Posterior cingulate gyrus (tissue), 11 donors: ENCODE measurements around the gene MEI1.
A peak's percentile ranks its signal among the peaks of the same experiment; 100 is the strongest.

Experiments used
- DNase-seq, 10 donors: peaks; one replicate each; pipeline versions ENCODE4 v3.0.0 to v3.0.0-alpha.2; 2020 to 2021; ENCODE audit warnings: mixed read lengths in 3 of 10
- intact Hi-C: fragments of 100-400 bp; cut with DNase I; formaldehyde crosslinking; loops from one replicate; pipeline ENCODE4 v1.15.1; 2023

Gene MEI1

GRCh38 chr22:41777749-41778425, 78.6 kb downstream of the MEI1 start:
- intact Hi-C loops: no loop called here
- no peak for DNase-seq

GRCh38 chr22:41779929-41780505, 80.7 kb downstream of the MEI1 start:
- no peak for DNase-seq
- intact Hi-C loops: no loop called here

DNA sequence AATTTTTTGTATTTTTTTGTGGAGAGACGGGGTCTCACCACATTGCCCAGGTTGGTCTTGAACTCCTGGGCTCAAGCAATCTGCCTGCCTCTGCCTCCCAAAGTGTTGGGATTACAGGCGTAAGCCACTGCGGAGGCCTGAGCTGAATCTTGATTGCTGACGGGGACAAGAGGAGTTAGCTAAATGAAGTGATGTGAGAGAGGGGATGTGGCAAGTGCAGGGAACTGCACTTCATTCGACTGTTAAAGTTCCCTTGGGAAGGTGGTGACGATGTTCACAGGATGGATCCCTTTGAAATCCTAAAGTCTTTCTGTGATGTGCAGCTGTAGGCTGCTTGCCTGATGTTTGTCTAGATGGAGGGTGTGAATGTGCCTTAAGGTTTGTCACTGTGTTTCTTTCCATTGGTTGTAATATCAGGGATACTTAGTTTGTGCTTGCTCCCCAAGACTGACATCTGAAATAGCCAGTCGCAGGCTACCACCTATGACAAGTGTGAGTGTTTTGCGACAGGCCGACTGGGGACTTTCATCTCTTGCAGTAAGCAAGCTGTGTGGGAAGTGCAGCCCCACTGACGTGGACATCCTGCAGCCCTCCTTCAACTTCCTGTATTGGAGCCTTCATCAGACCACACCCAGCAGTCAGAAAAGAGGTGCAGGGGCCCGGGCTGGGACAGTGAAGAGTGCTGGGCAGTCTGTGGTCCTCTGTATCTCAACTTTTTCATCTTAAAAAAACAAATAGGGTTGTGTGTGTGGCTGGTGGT, 81.6 kb downstream of the MEI1 start:
- DNase-seq: peak in 5 of 10 donors; percentile 10 to 87 (median 33)
- intact Hi-C loops: no loop called here

DNA sequence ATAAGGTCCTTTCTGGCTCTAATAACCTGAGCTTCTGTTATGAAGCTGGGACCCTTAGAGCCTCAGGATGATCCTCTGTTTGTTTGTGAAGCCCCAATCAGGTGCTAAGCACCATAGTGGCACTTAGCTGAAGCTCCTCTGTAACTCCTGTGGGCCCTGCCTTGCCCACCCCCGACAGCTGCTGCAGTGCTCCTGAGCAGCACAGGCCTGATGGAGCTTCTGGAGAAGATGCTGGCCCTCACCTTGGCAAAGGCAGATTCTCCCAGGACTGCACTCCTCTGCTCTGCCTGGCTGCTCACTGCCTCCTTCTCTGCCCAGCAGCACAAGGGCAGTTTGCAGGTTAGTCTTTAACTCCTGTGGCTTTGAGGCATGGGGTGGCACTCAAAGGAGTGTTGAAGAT, 82.2 kb downstream of the MEI1 start:
- intact Hi-C loops: no loop called here
- no peak for DNase-seq

GRCh38 chr22:41782316-41782715, 83.0 kb downstream of the MEI1 start:
- intact Hi-C loops: no loop called here
- DNase-seq: peak in 1 of 10 donors; percentile 3

DNA sequence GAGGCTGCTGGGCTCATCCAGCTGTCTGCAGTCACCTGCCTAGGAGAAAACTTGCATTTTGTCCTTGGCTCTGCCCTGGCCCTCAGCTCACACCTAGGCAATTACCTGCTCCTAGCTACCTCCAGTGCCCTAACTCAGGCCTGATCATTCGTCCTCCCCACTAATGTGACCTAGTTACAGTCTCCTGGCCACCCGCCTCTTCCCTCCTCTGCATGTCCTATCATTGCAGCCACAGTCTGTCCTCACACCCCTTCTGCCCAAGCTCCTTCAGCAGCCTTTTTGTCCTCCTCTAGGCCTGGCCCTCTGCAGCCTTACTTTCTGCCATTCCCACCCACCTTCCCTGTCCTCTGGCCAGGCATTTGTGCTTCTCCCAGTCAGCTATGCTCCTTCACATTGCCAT, 83.4 kb downstream of the MEI1 start:
- intact Hi-C loops: no loop called here
- peak in 1 of 10 donors; percentile 33 for DNase-seq

DNA sequence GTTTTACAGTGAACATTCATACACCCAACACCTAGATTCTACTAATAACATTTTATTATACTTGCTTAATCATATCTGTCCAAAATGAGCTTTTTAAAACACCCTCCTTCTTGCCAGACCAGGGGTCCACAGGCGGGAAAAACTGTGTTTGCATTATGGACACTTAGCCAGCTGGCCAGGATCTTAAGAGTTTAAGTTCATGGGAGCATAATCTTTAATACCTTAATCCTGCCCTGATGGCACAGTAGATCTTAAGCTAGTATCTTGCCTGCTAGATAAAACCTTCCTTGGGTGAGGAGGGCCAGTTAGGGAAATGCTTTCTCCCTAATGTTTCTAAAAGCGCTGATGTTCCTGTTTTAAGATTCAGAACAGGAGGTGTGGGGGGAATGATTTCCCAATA, 88.0 kb downstream of the MEI1 start:
- intact Hi-C loops: no loop called here
- peak in 1 of 10 donors; percentile 5 for DNase-seq

GRCh38 chr22:41793871-41794270, 94.6 kb downstream of the MEI1 start:
- intact Hi-C loops: no loop called here
- DNase-seq: no peak

DNA sequence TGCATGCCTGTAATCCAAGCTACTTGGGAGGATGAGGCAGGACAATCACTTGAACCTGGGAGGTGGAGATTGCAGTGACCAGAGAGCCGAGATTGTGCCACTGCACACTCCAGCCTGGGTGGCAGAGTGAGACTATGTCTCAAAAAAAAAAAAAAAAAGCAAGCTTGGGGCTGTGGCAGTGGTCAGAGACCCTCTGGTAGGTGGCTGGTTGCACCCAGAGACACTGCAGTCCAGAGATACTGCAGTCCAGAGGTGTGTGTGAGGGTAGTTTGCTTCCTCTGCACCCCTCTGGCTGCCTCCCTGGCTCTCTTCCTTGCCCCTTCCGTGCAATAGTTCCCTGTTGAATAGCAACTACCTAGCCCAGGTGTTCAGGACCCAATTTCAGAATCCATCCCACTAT, 99.4 kb downstream of the MEI1 start:
- intact Hi-C loops: no loop called here
- DNase-seq: peak in 1 of 10 donors; percentile 5

DNA sequence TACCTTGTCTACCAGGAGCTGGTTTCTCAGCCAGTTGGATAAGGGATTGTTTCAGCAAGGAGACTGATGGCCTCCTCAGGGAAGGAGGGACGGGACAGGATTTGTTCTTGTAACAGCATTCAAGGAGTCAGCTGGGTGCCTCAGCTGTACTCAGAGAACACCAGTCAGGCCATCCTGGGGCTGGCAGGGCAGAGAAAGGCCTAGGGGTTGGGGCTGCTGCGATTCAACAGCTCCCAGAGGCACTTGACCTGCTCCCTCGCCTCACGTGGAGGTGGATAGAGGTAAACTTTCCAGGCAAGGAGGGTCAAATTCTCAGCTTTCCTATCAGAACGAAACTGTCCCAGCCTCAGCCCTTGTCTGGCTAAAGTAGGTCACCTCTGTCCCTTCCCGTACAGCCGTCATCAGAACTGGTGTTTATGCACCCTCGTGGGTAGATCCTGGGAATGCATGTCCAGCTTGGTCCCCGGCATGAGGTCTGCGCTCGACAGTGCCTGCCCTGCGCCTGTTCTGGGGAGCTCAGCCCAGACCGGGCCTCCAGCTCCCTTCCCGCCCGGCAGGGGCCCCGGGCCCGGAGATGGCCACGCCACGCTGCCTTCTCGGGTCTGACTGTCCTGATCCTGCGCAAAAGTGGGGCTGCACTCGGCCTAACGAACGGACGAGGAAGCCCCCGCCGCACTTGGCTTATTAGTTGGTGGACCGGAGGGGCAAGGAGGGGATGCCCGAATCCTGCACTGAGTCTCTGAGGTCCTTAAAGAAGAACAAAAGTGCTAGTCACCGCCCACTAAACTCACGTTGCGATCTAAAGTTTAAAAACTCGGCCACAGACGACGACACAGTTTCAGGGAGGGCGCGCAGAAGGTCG, 100.4 kb downstream of the MEI1 start:
- DNase-seq: peak in 8 of 10 donors; percentile 20 to 88 (median 33)
- intact Hi-C loops: loop anchor here (2.0 to 10.0 kb wide), 2 partner anchors 35 to 105 kb away; partner anchors contain the start of gene MEI1

DNA sequence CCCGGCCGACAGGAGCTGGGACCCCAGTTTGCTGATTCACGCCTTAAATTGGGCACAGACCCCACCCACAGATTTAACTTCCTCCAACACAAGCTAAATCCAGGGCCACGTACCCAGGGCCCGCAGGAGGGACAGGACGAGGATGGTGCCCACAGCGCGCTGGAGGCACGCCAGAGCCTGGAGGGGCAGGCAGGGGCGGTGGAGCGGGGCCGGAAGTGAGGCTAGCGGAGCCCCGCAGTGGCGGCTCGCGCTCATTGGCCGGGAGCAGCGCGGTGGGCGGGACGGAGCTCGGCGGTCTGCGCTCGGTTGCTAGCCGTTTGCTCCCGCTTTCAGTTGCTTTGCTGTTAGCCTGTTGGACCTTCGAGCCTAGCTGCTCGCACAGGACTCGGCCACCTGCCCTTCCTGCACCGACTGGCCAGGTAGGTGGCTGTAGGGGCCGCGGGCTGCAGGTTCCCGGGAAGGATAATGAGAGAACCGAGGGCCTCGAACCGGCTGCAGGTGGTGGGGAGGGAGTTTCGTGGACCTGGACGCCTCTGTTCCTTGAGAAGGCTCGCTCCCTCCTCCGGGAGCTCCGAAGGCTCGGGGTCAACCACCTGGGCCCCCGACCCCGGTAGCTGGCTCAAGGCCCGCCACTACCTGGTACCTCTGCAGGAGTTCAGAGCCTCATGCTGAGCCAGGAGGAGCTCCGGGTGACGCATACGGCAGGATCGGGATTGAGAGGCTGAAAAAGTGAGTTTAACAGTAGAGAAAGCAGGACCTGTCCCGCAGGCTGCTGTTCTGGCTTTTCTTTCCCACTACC, 101.2 kb downstream of the MEI1 start, which contains the start of gene CCDC134:
CCDC134 (plus strand) TSS at position 332 of the 799 bp plus-strand sequence. CDS start 8,212 bp downstream, outside the sequence.
- intact Hi-C loops: loop anchor here (2.0 to 10.0 kb wide), 2 partner anchors 34 to 106 kb away; partner anchors contain the start of gene MEI1
- DNase-seq: peak; percentile 86 to 99 (median 92)

DNA sequence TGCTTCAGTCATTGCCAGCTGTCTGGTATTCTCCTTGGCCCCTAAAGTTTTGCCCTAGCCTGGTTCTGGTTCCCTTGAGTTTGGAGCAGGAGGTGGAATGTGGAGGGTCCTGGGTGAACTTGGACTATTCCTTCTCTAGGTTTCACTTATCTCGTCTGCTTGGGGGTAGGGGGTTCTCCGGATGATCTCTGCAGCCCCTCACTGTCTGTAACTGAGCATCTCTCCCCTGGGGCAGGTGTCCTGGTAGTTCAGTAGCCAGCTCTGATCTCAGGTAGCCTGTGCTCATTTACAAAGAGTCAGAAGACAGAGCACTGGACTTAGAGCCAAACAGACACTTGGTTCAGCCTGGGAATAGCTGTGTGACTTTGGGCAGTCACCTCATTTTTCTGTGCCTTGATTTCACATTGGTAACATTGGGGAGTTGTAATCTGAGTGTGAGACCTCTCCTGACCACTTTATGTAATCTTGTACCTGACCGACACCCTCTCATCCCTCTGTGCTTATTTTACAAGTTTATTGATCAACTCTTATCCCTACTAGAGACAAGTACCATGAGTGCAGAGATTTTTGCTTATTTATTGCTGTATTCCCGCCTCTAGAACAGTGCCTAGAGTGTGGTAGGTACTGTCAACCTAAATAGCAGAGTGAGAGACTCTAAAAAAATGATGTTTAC, 102.0 kb downstream of the MEI1 start:
- no peak for DNase-seq
- intact Hi-C loops: loop anchor here (2.0 to 10.0 kb wide), 2 partner anchors 34 to 106 kb away; partner anchors contain the start of gene MEI1

DNA sequence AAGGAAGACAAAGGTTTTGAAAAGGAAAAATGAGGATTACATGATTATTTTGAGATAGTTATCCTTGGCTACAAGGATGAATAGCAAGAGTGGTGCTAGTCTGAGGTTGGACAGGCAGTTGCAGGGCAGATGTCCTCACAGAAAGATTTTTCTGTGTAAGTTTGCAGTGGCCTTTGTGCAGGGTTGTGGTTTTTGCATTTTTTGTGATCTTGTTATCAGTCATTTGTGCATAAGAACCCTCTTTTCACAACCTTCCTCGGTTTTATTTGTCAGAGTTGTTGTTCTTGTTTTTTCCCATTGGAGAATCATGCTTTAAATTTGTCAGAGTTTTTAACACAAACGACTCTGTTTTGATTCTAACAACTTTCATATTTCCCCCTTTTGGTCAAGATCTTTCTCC, 102.6 kb downstream of the MEI1 start:
- intact Hi-C loops: loop anchor here (2.0 to 10.0 kb wide), 2 partner anchors 33 to 107 kb away; partner anchors contain the start of gene MEI1

DNA sequence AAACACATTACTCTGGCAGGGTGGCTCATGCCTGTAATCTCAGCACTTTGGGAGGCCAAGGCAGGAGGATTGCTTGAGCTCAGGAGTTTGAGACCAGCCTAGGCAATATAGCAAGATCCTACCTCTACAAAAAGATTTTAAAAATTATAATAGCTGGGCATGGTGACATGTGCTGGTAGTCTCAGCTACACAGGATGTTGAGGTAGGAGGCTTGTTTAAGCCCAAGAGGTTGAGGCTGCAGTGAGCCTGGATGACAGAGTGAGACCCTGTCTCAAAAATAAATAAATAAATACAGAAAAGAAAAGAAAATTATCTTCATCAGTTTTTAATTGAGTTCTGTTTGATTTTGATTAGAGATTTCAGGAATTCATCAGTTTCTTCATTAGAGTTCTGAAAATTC, 106.3 kb downstream of the MEI1 start:
- peak in 1 of 10 donors; percentile 4 for DNase-seq
- intact Hi-C loops: loop anchor here (10.0 kb wide), 1 partner anchor 111 kb away; the partner anchor contains the start of gene MEI1

More for the DNA sequence above, 102.6 kb downstream of the MEI1 start:
- no peak for DNase-seq

GRCh38 chr22:41808400-41808799, 109.1 kb downstream of the MEI1 start:
- intact Hi-C loops: loop anchor here (10.0 kb wide), 1 partner anchor 114 kb away; the partner anchor contains the start of gene MEI1
- peak in 2 of 10 donors; percentile 4 to 43 for DNase-seq

DNA sequence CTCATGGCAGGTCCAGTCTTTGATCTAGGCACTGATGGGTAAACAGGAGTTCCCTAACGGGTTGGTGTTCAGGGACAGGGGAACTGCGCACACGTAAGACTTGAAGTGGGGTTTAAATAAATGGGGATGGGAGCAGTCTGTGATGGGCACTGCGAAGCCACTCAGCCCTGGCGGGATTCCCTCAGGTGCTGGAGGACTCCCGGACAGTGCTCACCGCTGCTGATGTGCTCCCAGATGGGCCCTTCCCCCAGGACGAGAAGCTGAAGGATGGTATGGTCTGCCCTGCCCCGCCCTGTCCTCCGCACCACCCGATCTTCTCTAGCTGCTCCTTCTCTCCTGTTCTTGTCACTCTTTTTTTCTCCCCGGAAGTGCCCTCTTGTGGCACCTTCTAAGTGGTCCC, 110.7 kb downstream of the MEI1 start:
- intact Hi-C loops: no loop called here
- DNase-seq: peak in 1 of 10 donors; percentile 52

GRCh38 chr22:41812805-41813545, 113.7 kb downstream of the MEI1 start:
- intact Hi-C loops: no loop called here
- DNase-seq: peak in 1 of 10 donors; percentile 79
